PC-3 (cell line): ENCODE data around the gene TCERG1L.

Source experiments
- EZH2 ChIP-seq: fragments of 300-600 bp; sonication (generic); IDR thresholded peaks from one replicate; pipeline ENCODE4 v1.6.1; 2017; ENCODE audit warnings: antibody characterized with exemption, mild to moderate bottlenecking, low read length; ENCODE audit not compliant: unreplicated experiment
- EZH2phosphoT487 ChIP-seq: fragments of 300-600 bp; sonication (generic); IDR thresholded peaks from 2 replicates; pipeline ENCODE4 v1.6.1; 2018; ENCODE audit warnings: mild to moderate bottlenecking, antibody characterized with exemption, low read length, borderline replicate concordance
- TF ChIP-seq, protein P1 (sequence below): fragments of 300-600 bp; sonication (generic); conservative IDR thresholded peaks from 2 replicates; pipeline ENCODE4 v1.5.1; 2017; ENCODE audit warnings: antibody characterized with exemption, low read depth, mild to moderate bottlenecking, low read length

DNA sequence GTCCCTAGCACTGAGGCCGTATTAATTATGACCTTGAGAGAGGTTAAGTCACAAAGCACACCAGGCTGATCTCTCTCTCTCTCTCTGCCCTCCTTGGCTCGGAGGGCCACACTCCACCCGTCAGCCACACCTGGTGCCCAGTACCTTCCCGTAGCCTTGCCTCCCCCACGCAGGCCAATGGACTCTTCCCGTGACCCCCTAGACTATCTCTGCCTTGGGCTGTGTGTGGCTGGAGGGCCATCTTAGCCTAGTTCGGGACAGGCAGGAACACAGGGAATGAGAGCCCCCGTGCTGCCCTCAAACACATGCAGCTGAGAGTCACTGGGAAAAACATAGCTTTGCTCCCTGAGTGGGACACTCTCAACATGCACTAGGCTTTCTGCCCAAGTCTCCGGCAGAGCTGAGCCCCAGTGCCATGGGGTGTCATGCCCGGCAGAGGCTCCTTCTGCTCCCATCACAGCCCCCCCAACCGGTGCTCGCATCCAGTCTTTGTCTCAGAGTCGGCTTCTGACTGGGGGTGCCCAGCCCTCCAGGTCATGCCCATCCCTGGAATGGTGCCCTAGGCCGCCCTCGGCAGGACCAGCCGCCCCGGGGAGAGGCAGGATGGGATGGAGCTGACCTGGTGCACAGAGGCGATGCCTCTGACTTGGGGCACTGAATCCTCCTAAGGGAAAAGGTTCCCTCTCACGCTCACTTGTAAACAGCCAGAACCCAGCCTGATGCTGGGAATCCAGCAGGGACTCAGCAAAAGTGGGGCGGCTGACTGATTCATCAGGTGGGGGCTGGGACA is 63.0 kb downstream of the TCERG1L start:
- no peak for TF ChIP-seq EZH2phosphoT487
- TF ChIP-seq, protein P1, sequence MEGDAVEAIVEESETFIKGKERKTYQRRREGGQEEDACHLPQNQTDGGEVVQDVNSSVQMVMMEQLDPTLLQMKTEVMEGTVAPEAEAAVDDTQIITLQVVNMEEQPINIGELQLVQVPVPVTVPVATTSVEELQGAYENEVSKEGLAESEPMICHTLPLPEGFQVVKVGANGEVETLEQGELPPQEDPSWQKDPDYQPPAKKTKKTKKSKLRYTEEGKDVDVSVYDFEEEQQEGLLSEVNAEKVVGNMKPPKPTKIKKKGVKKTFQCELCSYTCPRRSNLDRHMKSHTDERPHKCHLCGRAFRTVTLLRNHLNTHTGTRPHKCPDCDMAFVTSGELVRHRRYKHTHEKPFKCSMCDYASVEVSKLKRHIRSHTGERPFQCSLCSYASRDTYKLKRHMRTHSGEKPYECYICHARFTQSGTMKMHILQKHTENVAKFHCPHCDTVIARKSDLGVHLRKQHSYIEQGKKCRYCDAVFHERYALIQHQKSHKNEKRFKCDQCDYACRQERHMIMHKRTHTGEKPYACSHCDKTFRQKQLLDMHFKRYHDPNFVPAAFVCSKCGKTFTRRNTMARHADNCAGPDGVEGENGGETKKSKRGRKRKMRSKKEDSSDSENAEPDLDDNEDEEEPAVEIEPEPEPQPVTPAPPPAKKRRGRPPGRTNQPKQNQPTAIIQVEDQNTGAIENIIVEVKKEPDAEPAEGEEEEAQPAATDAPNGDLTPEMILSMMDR, result no peak
- no peak for TF ChIP-seq EZH2
